Panc1 (cell line): ENCODE measurements around the gene TACC2.

ENCODE experiments used
- POLR2AphosphoS5 ChIP-seq: IDR thresholded peaks from 2 replicates; pipeline ENCODE4 v1.6.1; 2012; ENCODE audit warnings: mild to moderate bottlenecking, low read depth, low read length, moderate library complexity
- TCF7L2 ChIP-seq: IDR thresholded peaks from 2 replicates; pipeline ENCODE4 v1.6.1; 2011; ENCODE audit warnings: mild to moderate bottlenecking, low read depth, low read length, inconsistent platforms
- TF ChIP-seq, protein P1 (sequence below), 2 experiments: IDR thresholded peaks; 2 replicates each; pipeline ENCODE4 v1.6.1; 2011 to 2012; ENCODE audit warnings: low read depth in 2 of 2, control low read depth in 1 of 2, low read length in 1 of 2, mild to moderate bottlenecking in 1 of 2, moderate library complexity in 1 of 2; ENCODE audit not compliant: insufficient read depth in 1 of 2
- TF ChIP-seq, protein P2 (sequence below): fragments of 450-650 bp; IDR thresholded peaks from 2 replicates; pipeline ENCODE4 v1.5.1; 2017; ENCODE audit warnings: mild to moderate bottlenecking

DNA sequence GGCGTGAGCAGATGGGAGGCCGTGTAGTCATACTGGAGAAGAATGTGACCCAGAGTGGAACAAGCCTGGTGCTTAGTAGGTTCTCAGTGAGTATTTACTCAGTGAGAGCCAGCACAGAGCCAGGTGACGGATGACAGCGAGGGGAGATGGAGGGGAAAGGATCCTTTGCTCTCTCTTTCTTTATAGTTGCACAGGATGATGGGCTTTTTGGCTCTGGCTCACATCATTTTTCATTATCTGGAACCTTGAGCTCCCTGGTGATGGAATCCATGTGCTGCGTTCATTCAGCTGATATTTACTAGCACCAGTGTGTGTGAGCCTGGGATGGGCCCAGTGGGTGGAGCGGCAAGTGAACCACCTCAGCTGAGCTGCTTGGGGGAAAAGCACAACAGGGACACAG lies 299.3 kb downstream of the TACC2 start:
- TF ChIP-seq POLR2AphosphoS5 (no peak), TCF7L2 (no peak)
- TF ChIP-seq, protein P1, sequence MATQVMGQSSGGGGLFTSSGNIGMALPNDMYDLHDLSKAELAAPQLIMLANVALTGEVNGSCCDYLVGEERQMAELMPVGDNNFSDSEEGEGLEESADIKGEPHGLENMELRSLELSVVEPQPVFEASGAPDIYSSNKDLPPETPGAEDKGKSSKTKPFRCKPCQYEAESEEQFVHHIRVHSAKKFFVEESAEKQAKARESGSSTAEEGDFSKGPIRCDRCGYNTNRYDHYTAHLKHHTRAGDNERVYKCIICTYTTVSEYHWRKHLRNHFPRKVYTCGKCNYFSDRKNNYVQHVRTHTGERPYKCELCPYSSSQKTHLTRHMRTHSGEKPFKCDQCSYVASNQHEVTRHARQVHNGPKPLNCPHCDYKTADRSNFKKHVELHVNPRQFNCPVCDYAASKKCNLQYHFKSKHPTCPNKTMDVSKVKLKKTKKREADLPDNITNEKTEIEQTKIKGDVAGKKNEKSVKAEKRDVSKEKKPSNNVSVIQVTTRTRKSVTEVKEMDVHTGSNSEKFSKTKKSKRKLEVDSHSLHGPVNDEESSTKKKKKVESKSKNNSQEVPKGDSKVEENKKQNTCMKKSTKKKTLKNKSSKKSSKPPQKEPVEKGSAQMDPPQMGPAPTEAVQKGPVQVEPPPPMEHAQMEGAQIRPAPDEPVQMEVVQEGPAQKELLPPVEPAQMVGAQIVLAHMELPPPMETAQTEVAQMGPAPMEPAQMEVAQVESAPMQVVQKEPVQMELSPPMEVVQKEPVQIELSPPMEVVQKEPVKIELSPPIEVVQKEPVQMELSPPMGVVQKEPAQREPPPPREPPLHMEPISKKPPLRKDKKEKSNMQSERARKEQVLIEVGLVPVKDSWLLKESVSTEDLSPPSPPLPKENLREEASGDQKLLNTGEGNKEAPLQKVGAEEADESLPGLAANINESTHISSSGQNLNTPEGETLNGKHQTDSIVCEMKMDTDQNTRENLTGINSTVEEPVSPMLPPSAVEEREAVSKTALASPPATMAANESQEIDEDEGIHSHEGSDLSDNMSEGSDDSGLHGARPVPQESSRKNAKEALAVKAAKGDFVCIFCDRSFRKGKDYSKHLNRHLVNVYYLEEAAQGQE (IDR thresholded peaks at IDR 0.05; ENCODE audit: insufficient read depth in 1 of 2, low read depth in 2 of 2, low read length in 1 of 2): no peak
- TF ChIP-seq, protein P2, sequence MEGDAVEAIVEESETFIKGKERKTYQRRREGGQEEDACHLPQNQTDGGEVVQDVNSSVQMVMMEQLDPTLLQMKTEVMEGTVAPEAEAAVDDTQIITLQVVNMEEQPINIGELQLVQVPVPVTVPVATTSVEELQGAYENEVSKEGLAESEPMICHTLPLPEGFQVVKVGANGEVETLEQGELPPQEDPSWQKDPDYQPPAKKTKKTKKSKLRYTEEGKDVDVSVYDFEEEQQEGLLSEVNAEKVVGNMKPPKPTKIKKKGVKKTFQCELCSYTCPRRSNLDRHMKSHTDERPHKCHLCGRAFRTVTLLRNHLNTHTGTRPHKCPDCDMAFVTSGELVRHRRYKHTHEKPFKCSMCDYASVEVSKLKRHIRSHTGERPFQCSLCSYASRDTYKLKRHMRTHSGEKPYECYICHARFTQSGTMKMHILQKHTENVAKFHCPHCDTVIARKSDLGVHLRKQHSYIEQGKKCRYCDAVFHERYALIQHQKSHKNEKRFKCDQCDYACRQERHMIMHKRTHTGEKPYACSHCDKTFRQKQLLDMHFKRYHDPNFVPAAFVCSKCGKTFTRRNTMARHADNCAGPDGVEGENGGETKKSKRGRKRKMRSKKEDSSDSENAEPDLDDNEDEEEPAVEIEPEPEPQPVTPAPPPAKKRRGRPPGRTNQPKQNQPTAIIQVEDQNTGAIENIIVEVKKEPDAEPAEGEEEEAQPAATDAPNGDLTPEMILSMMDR: no peak
